Measurements from ENCODE around the gene NFATC2.

Gene NFATC2

DNA sequence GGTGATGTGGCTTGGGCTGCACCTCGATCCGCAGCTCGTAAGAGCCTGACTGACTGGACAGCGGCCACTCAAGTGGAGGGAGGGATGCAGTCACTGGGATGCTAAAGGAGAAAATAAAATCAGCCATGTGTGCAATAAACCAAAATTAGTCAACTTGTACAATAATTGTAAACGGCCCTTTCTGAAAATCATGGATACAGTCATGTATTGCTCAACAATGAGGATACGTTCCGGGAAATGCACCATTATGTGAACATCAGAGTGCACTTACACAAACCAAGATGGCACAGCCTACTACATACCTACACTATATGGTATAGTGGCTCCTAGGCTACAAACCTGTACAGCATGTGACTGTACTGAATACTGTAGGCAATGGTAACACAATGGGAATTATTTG is 25.7 kb downstream of the NFATC2 start:
- FAIRE-seq = no peak
- DNase-seq (ENCODE audit: low spot score) = no peak

DNA sequence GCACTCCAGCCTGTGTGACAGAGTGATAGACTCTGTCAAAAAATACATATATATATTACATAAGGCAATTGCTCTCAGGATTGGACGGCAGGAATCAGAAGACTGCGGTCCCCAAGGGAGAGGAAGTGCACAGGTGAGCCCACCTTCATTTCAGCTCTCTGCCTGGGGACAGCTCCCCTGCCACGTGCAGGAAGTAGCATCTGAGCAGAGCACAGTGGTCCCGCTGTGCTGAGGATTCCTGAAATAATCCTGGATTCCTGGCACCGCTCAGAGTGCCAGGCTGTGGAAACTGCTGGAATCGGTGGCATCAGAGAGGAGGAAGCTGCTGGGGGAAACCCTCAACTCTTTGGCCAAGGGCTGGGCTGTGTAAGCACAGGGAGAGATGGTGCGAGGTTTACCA is 27.7 kb downstream of the NFATC2 start:
- FAIRE-seq (no peak), DNase-seq (ENCODE audit: low spot score) (no peak)

DNA sequence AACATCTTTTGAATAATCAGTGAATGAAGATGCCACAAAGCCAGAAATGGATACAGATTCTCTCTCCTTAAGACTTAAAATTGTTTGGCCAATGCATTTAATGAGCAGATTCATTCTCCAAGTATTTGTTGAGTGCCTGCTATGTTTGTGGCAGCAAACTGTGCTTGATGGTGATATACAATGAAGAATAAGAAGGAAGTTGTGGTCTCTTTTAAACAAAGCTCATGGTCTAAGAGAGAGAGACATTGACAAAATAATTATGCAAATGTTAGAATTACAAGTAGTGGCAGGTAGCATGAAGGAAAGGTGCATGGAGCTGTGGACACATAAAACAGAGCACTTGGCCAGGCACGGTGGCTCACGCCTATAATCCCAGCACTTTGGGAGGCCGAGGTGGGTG is 28.3 kb downstream of the NFATC2 start:
- no peak for FAIRE-seq

DNA sequence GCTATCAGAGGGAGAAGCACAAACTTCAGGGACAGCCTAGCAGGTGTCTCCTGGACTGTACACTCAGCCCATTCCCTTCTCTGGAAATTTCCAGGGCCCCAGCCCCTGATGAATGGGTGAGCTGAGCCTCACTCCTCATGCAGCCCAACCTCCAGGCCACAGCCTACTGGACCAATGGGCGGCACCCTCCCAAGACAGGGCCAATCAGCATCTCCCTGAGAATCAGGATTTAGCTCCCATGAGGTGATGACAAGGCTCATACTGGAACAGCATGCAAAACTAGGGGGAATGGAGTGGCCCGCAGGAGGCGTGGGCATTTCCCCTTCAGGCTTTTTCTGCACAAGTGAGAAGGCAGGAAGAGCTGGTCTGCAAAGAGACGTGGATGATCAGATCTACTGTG is 29.0 kb downstream of the NFATC2 start:
- FAIRE-seq = no peak

More for the DNA sequence above, 28.3 kb downstream of the NFATC2 start:
- no peak for DNase-seq (ENCODE audit: low spot score)

DNA sequence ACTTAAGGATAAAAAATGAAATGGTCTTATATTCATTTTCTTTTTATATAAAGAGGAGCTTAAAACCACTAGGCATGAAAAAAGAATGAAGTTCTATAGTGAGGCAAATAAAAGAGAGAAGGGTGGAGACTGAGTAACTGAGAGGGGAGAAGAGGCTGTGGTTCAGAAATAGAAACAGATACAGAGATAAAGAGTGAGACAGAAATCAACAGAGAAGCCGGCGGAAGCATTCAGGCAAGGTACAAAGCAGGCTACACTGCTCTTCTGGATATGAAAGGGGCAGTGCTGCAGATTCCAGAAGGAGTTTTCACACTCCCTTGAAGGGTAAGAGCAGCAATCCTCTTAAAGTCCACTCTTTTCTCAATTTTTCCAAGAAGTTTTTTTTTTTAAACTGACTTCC is 29.9 kb downstream of the NFATC2 start:
- DNase-seq (ENCODE audit: low spot score) (no peak), FAIRE-seq (no peak)

More for the DNA sequence above, 29.0 kb downstream of the NFATC2 start:
- no peak for DNase-seq (ENCODE audit: low spot score)

DNA sequence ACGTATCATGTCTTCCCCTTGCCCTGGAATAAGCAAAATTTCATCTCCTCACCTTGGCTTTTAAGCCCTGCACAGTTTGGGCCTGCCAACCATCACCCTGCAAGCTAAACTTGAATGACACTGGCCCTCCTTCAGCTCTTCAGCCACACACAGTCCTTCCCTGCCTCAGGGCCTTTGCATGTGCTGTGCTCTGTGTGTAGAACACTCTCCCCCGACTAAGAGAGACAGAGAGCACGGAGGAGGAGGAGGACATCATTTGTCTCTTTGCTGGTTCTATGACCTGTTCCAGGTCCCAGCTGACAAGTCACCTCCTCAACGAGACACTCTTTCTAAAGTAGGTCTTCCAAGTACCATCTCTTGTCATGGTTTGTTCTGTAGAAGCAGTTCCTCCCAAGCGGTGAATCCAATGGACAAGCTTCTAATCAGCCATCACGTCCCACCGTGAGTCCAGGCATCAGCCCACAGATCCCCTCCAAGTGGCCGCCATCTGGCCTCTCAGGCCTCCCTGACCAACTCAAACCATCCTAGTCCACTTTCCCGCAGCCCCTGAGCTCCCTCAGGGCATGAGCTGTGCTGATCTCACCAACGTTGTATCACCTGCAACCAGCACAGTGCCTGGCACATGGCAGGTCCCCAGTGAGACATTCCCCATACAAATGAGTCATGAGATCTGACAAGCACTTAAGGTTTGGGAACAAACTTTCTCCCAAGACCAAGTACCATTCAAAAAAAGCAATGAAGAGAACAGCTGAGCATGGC is 30.5 kb downstream of the NFATC2 start:
- FAIRE-seq (no peak), DNase-seq (ENCODE audit: low spot score) (no peak)

DNA sequence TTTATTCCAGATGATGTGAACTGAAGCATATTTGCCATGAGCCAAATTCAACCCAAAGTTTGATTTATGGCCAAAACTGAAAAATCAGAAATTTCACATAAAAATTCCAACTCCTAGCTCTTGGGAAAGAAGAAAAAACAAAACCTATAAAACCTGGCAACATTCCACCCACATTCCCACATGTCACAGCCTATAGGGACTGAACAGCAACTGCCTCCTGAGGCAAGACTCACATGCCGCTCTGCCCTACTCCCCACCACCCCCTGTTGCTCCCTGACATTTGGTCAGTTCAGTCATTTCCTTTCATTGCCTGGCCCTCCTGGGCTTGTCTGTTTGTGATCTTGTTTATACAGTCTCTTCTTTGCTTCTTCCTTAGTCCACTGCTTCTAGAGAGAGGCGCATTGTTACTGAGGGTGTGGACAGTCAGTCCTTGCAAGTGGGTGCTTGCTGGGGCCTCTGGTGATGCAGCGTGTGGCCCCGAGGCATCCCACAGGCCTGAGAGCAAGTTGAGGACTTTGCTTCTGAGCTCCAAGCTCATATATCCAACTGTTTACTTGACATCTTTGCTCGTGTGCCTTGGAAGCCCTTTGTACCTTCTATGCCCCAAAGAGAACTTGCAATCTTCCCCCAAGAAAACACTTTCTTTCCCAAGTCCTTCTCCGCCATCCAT is 31.4 kb downstream of the NFATC2 start:
- FAIRE-seq = no peak
- DNase-seq (ENCODE audit: low spot score) = no peak

DNA sequence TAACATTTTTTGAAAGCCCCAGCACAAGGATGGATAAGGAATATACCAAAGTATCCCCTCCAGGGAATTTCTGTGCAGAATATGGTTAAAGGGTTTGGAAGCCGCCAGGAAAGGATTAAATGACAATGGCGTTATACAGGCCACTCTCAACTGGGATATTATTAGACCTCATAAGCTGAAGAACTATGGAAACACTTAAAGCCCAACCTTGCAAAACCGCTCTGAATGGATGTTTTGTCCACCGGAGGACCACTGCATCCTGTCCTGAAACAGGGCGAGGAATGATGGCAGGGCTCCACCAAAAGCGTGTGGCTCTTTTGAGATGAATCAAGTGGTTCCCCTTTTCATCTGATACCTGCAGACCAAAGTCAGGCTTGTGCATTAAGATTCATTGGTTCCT is 32.4 kb downstream of the NFATC2 start:
- DNase-seq (ENCODE audit: low spot score) = no peak
- FAIRE-seq = no peak

DNA sequence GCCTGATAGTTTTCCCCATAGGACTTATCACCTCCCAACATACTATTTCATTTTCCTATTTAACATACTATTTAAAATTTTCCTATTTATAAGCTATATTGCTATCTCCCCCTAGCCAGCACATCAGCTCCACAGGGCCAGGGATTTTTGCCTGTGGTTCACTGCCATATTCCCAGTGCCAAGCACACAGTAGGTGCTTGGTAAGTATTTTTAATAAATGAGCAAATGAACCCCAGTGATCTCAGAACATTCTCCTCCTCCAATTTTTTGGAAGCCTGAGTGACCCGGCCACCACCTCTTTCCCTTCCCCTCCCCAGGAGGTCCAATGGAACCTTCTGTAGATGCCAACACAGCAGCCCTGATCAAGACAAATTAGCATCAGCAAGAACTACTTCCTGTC is 33.3 kb downstream of the NFATC2 start:
- no peak for DNase-seq (ENCODE audit: low spot score)
- no peak for FAIRE-seq

DNA sequence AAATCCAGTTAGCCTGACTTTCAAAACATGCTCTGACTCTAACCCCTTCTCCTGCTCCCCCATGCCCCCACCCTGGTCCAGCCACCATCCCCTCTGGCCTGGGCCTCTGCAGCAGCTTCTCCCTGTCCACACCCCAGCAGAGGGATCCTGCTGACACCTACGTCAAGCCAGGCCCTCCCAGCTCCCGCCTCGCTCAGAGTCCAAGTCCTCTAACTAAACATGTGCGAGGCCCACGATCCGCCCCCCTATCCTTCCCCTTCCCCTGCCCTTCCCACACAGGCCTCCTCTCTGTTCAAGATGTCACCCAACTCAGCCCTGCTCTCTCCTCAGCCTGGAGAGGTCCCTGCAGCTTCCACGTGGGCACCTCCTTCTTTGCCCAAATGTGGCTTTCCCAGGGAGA is 33.7 kb downstream of the NFATC2 start:
- no peak for DNase-seq (ENCODE audit: low spot score)
- no peak for FAIRE-seq

DNA sequence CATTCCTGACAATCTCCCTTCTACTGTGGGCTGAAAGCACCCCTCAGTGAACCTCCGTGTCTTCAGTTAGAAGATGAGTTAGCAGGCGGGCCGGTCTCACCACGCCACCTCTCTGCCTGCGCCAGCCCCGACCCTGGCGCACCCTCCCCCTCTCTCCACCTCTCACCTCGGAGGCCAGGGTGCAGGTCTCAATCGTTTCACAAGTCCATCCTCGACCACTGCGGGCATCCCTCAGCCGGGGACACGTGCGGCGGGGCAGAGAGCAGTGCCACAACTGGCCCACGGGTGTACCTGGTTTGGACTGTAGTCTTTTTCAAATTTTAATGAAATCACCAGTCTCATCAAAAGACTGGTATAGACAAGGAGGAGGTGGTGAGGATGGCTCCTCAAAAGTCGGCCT is 34.4 kb downstream of the NFATC2 start:
- FAIRE-seq (no peak), DNase-seq (ENCODE audit: low spot score) (no peak)

DNA sequence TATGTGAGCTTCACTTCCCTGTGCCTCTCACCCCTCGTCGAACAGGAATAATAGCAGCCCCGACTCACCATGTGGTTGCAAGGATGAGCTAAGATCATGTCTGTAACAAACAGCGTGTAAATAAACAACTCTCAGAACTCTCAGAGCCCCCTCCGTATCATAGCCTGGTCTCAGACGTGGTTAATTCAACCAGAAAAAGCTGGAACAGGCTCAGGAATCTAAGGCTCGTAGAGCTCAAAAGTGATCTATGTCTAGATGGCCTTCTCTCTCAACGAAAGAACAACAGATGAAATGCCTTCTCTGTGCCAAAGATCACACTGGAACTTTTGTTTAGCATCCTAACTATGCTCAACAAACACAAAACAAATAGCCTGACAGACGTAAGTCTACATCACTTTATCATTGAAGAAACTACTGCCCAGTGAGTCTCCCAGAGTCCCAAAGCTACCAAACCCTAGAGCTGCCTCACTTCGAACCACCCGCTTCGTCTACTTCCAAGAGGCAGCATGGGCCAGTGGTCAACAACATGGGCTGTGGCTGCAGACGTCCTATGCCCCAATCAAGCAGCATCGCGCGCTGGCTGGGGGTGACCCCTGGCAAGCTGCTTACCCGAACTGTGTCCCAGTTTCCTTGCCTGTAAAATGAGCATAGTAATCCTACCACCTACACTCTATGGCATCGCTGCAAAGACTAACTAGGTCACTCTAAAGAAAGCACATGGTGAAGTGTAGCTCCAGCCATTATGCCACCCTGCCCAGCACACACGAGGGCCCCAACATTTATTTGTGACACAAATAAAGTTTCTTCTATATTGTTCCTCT is 35.1 kb downstream of the NFATC2 start:
- no peak for DNase-seq (ENCODE audit: low spot score)
- FAIRE-seq = no peak

DNA sequence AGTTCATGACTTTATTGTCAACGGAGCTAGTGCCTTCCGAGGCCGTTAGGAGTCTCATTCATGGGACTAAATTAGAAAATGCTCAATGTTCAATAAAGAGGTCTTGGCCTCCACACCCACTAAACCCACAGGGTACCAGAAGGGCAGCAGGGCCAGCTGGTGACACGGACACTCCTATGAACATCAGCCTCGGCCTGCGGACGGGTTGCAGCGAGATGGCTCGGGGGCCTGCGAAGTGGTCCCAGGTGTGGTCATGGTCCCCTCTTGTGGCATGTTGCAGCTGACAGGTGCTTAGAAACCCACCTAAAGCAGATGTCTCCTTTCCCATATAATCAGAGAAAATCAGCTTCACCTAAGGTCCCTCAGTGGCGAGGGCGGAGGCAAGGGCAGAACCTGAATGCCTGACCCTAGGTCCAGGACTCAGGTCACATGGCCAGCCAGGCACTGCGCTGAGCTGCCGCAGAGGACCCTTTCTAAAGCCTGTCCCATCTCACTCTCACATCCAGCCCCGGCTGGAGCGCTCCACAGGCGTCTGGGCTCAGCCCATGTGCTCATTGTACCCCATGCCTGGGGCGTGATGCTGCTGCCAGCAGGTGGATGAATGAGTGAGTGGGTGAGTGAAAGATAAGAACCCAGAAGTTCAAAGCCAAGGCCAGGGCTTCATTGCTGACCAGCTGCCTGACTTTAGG is 35.8 kb downstream of the NFATC2 start:
- no peak for DNase-seq (ENCODE audit: low spot score)
- no peak for FAIRE-seq

DNA sequence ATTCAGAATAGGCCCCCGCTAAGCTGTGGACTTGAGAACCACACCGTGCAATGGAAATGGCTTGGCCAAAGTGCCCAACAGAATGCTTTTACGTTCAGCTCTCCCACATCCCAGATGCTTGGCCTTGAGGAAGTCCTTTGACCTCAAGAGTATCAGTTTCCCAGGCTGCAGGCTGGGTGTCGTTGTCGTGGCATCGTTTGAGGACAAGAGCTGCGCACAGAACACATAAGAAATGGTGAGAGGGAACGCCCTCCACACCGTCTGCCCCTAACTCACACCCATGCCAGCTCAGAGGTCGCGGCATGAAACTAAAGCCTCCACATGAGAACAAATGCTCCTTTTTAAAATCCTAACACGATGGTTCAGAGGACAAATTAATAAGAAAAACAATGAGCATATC is 37.0 kb downstream of the NFATC2 start:
- FAIRE-seq (no peak), DNase-seq (ENCODE audit: low spot score) (no peak)

DNA sequence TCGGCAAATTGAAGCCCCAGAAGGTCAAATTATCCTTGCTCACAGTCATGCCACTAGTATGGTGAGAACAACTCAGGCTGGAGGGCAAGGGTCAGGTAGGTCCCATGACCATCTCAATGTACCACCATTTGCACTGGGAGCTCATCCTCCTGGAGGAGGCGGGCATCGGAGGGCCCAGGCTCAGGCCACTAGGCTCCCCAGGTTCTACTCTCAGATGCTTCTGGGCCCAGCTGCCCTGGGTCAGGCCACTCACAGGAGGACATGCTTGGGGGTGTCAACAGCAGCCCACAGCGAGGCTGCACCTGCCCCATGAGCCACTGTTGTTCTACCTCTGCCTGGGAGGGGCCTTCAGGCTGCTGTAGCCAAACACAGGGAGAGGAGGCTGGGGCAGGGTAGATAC is 39.1 kb downstream of the NFATC2 start:
- no peak for FAIRE-seq

DNA sequence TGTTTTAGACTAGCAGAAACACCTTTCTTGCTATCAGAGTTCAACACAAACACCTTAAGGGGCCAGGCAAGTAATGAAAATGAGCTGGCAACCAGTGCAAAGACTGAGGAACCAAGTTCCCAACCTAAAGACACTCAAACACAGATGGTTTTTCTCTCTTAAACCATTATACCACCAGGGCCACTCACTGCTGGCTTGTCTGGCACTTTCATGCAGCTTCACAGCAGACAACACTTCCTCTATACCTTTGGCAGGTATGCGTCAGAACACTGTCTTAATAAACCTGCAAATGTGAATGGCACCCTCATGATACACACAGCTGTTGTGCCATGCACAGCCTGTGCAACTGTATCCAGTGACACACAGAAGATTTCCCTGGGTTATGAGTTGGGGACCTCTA is 41.6 kb downstream of the NFATC2 start:
- DNase-seq (ENCODE audit: low spot score) (no peak), FAIRE-seq (no peak)

More for the DNA sequence above, 39.1 kb downstream of the NFATC2 start:
- DNase-seq (ENCODE audit: low spot score) = no peak

DNA sequence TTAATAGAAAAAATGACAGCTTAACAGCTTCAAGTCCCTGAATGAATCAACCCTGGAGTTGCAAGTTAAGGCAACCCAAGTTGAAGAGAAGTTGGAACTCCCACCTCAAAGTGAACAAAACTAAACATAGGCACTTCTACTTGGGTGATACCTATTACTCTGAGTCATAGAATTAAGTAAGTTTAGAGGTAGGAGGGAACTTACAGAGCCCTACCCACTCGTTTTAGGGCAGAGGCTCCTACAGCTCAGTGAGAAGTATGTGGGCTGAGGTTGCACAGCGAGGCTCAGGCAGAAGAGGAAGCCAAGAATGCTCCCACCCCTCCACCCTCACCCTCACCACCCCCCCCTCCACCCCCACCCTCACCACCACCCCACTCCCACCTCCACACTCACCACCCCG is 42.2 kb downstream of the NFATC2 start:
- no peak for DNase-seq (ENCODE audit: low spot score)
- no peak for FAIRE-seq

DNA sequence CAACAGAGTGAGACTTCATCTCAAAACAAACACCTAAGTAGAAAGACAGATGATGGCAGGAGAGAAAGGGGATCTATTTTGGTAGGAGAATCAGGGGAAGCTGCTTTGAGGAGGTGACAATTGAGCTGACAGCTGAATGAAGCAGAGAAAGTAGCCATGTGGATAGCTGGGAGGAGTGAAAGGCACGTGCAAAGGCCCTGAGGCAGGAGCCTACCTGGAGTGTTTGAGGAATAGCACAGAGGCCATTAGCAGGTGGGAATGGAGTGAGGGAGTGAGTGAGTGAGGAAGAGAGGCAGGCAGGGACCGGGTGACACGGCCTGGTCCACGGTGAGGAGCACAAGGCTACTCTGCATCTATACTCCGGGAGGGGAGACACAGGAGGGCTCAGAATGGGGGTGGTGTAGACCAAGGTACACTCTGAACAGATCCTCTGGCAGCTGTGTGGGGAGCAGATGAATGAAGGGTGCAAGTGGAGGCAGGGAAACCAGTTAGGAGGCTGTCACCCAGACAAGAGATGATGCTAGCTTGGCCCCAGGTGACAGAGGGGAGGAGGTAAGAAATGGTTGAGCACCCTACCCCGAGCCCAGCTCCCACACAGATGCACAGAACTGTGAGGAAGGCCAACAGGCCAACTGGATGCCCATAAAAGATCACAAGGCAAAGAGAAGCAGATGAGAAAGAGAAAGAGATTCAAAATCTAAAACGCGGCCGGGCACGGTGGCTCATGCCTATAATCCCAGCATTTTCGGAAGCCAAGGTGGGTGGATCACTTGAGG is 43.6 kb downstream of the NFATC2 start:
- no peak for DNase-seq (ENCODE audit: low spot score)
- FAIRE-seq = no peak

DNA sequence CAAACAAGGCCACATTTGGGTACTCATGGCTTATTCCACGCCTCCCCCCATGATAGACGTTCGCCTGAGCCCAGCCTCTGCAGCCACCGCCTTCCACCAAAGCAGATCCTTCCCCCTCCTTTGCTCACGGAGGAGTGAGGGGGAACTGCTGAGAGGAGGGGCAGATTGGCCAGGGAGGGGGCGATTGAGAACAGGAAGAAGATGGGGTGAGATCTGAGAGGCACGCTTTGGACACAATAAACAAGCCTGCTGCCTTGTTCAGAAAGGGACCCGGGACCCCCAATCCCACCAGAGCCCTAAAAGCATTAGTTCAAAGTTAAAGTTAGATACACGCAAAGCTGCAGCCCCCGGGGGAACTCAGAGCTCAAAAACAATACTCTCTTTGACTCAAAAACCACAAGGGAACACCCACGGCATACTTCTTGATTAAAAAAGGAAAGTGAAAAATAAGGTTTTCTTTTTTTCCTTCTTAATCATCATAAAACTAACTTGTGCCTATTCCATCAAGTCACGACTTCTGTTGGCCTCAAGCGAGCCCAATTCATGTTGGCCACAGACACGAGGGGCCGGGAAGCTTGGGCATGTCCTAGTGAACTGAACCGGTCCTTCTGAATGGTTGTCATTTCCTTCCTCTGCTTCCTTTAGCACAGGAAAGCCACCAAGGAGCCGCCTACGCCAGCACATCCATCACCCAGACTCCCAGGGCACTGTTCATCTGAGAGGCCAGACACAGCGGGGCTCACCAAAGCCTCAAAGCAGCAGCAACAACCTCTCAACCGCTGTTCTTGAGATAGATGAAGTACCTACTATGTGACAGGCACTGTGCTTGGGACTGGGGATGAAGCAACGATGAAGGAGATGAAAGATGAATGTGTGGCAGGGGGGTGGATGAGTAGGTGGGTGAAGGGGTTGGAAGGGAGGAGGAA is 44.7 kb downstream of the NFATC2 start:
- DNase-seq (ENCODE audit: low spot score) (no peak), FAIRE-seq (no peak)

DNA sequence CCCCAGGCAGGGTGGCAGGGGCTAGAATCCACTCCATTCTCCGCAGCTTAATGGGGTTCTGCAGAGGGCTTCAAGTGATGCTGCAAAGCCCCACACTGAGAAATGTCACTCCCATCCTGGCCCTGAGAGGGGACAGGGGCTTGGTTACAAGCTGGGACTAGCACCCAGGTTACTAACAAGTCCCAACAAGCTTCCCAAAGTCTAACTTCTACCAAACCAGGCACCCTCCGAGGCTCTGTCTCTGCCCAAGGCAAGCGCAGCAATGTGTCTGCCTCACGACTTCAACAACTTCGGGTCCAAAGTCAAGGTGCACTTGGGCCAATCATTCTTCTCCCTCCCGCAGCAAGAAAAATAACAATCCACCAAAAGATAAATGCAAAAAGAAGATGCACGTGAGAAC is 45.6 kb downstream of the NFATC2 start:
- FAIRE-seq (no peak), DNase-seq (ENCODE audit: low spot score) (no peak)

Measured in RCC 7860 (cell line).